HG03175 (cell line): ENCODE results near the gene ASPG.

Source experiments
- ATAC-seq: cut with Tn5 transposase; IDR thresholded peaks from one replicate; pipeline ENCODE4 v1.9.1; 2021; ENCODE audit warnings: mild to moderate bottlenecking, moderate library complexity; ENCODE audit not compliant: unreplicated experiment

The ASPG gene

DNA sequence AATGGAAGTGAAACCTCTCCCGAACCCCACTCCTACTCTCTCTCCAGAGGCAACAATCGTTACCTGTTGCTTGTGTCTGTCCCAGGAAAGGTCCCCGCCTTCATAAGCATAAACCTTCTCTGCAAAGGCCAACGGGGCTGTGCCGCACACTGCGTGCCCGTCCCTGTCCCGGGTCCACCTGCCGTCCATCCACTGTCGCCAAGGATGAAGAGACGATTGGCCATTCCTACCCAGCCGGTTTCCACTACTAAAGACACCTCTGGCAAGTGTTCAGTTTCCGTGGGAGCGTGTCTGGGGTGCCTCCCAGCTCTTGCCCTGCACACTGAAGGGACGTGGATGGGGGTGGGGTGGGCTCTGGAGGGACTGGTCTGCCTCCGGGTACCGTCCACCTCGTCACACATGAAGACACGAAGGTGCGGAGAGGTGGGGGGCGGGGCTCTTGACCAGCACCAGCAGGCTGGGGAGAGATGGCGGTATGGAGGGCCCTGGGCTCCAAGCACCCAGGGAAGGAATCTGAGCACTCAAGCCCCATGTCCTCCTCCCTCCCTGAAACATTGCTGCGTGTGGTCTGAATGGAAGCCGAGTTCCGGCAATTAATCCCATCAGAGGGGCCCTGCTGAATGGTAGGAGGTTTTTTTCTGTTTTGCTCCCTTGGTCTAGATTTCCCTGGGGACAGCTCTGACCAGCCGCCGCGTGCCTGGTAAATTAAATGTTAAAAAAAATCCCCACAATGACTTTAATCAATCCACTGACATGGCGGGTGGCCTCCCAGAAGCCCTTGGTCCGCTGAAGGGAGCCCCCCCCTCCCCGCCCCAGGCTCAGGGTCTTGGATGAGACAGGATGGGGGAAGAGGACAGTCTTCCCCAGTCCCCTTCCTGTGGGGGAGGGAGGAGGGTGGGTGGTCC lies 48.8 kb downstream of the ASPG start:
- ATAC-seq: no peak

DNA sequence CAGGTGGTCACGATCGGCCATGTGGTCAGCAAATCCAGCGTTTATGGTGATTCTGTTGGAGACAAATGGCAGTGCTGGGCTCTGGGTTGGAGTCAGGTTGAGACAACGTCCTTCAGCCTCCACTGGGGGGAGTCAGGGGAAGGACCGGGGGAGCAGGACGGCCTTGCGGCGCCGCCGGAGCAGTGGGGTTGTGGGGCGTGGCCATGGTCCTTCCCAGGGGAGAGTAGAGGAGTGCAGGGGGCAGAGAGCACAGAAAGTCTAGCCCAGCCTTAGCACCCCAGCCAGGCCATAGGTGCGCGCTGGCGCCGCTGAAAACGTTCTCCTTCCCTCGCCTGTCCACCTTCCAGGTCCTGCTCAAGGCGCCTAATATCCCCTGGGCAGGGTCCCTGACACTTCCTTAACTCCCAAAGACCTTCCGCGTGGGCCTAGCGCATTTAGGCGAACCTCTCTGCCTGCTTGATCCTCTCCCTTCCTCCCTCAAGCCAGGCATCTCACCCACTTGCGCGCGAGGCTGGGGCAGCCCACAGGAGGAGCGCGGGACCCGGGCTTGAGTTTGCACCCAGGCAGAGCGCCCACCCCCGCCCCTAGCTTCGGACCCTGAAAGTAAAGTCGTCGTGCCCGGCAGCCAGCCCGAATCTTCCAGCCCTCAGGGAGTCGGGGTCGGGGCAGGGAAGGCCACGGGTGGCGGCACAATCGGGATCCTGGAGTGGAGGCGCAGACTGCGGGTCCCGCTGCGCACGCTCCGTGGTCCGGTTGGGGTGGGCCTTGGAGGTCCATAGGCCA lies 49.8 kb downstream of the ASPG start:
- no peak for ATAC-seq

DNA sequence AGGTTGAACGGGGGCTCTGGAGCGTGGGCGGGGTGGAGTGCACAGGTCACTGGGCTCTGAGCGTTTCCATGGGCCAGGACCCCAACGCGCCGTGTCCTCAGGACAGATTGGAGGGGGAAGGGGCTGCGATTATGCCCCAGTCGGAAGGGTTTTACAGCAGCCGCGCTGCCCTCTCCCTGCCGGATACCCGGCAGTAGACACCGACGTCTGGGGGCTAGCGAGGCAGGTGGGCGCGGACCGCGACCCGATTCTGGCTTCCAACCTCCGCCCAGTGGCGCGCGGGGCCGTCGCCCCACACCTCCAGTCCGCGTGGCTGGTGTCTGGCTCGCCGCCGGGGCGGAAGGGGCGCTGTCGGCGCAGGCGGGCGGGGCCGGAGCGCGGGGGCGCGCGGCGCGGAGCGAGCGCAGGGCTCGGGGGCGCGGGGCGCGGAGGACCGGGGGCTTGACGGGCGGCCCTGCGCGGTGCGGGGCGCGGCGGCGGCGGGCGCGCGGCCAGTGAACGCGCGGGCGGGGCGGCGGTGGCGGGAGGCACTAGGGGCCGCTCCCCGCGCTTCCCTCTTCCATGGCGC lies 50.5 kb downstream of the ASPG start:
- ATAC-seq: no peak

DNA sequence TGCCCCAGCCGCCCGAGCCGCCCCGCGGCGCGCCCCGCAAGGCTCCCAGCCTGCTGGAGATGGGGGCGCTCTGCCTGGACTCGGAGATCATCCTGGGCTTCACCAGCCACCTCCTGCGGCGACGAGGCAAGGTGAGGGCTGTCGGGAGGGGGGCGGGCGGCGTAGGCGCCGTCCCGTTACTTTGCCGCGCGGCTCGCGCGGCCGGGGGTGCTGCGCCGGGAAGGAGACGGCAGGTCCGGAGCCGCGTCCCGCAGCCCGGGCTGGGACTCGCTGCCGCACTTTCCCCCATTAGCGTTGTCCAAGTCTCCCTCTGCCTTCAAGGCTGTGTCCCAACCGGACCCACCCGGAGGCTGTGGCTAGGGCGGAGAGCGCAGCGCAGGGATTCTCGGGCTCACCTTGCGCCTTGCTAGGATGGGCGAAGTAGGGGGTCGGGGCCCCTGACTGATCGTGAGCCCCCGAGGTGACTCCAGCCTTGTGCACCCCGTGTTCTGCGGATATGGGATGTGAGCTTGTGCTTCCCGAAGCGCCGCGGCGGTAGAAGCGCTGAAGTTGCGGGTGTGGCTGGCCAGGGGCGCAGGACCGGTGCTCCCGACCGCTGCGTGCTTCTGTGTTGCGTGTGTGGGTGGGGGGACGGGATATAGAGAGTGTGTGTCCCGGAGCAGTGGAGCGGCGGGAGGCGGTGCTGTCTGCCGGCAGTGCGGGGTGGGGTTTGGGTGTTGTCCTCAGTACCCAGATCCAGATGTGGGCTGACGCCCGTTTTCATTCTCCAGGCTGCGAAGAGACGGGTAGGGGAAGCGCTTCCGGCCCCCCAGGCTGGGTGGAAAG lies 51.2 kb downstream of the ASPG start:
- no peak for ATAC-seq

DNA sequence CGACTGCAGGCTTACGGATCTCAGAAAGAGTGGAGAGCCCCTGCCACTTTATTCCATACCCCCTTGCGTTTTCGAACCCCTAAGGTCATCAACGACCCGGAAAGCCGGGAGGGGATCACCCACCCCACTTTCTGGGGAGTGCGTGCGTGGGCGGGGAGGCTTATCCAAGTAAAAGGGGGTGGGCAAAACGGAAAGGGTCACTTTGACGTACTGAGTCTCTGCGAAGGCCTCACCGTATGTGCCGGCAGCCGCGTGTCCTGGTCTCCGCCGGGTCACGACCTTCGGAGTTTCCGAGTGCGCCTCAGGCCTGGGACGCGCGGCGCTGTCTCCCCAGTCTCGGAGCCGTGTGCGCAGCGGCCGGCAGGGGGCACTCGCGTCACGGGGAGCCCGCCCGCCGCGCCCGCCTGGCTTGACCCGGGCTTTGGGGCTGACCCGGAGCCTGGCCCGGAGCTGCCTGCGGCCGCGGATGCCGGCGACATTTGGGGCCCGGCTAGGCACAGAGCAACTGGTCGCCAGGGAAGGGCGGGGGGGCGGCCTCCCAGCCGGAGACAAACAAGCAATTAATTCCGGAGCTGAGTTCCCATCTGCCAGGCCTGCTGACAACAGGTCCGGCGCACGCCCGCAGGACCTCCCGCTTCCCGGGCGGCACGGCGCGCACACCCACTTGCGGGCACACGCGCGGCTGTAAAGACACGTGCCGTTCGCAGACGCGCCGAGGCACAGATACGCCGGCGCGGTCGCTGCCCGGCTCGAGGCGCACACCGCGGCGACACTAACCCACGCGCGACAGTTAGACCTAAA lies 52.0 kb downstream of the ASPG start:
- peak; percentile 46 for ATAC-seq

DNA sequence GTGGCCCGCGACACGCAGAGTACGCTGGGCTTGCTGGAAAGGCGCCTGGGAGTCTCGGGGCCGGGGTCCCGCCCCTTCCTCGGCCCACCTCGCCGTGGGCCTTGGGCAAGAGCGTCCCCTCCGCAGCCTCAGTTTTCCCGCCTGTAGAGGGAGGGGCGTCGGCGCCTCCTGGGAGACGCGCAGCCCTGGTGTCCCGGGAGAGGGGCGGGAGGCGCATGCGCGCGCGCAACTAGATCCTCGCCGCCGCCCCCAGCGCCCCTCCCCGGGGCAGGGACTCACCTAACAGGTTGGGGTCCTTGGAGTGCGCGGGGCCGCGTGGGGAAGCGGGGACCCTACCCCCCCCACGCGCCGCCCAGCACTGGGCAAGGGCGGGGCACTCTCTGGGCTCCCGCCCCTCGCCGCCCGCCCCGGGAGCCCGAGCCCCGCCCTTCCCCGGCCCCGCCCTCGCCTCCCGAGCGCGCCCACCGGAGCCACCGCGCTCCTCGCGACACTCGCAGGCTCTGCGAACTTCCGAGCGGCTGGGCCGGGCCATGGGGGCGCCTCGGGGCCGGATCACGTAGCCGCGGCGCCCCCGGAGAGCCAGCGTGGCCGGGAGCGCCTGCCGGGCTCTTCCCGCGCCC lies 52.7 kb downstream of the ASPG start, which contains the start of gene KIF26A:
KIF26A (plus strand) TSS at position 490 of the 620 bp plus-strand sequence. CDS start 136 bp downstream, outside the sequence.
- no peak for ATAC-seq

DNA sequence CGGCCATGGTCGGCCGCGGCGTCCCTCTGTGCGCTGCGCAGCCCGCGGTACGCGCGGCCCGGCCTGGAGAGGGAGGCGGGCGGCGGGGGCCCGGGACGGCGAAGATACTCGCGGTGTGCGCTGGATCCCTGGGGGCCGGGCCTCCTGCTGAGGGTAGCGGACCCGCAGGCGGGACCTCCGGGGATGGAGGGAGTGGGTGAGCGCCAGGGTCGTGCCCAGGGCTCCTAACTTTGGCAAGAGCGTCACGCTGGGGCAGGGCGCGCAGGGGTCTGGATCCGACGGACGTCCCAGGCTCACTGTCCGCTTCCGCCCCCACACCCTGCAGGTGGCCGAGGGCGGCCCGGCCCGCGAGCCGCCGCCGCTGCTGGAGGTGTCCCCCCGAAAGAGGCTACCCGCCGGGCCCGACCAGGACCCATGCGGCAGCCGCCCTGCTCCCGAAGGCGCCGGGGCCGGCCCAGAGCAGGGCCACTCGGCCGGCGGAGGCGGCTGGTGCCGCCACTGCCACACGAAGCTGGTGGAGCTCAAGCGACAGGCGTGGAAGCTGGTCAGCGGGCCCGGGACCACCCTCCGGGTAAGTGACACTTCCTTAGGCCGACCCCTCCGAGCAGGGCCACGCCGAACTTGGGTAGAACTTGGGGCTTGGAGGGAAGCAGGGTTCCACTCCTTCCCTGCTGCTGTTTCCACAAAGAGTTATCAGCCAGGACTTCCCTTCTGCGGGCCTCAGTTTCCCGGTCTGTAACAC lies 53.4 kb downstream of the ASPG start:
- ATAC-seq: no peak

DNA sequence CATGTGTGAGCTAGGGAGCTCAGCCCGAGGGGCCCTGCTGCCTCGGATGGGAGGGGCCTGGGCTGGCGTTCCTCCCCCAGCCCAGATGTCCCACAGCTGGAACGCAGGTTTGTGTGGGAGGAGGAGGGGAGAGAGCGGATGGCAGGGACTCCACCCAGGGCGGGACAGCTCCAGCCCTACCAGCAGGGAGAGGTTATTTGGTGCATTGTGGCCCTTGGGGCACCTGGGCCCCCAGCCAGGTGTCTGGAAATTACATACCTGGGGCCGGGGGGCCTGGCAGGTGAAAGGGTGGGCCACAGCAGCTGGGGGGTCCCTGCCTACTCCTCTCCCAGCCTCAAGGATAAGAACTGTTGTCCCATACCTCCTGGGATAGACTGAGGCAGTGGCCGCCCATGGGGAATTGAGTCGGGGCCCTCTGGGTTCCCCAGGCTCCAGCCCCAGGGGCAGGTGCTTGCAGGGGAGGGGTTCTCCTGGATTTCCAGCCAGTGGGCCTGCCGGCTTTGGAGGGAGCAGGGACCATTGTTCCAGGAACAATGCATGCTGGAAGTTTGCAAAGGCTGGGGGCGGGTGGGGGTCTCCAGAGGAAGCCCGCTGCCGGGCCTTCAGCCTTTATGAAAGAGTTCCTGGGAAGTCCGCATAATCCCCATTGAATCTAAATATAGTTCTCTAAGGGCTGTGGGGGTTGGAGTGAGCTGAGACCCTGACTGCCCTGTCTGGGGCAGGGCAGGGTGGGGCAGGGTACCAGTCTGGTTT lies 54.1 kb downstream of the ASPG start:
- no peak for ATAC-seq

DNA sequence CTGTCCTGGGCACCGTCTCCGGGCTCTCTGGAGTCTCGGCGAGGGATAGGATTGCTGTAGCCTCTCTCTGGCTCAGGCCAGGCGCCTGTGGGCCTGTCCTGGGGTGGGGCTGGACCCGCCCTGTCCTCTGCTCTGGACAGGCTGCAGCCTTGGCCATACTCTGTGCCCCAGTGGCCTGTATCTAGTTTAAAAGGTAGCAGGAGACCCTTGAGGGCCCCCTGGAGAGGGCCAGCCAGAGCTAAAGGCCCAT lies 54.6 kb downstream of the ASPG start:
- no peak for ATAC-seq

DNA sequence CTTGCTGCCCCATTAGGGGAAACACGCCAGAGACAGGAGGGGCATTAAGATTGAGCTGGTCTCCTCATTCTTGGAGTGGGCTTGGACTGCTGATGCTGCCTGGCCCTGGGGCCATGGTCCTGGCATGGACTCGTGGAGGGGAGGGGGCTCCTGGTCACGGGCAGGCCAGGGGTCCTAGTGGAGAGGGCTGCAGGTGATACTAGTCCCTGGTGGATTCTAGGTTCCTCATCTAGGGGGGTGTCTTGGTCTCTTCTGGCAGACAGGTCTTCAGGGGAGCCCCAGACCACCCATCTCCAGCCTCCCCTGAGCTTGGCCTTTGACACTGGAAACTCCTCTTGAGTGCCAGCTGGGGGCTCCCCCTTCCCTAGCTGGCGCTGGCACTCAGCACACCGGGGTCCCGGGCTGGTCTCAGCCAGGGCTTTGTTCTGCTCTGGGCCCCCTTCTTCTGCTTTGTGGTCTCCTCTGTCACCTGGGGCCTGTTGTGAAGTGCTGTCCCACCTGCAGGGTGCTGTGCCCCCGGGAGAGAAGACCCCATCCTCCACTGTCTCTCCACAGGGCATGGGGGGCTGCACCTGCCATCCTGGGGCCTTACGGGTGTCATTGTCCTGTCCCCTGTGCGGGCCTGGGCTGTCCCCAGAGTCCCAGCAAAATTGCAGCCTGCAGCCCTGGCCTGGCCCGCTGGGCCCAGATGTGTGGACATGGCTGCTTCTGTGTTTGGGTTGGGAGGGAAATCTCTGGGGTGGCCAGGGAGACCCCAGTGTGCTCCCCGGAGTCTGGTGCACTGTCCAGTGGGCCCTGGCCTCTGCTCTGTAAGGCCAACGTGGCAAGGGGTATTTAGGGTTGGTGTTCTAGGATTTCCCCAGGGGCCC lies 55.2 kb downstream of the ASPG start:
- no peak for ATAC-seq

DNA sequence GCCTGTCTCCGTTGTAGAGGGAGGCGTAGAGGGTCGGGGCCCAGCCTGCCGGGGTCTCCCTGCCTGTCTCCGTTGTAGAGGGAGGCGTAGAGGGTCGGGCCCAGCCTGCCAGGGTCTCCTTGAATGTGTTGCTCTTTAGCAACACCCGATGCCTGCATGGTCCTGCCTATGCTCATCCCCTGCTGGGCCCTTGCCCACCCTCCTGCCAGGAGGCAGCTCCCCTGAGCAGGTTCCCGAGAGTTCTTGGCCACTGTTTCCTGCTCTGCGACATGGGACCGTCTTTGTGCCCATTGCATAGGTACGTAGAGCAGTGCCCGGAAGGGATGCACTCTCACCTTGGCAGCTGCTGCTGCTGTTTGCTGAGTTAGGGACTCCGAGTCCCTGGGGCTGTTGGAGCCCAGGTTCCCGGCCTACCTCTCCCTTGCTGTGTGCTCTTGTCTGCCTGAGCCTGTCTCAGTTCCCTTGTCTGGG lies 56.2 kb downstream of the ASPG start:
- no peak for ATAC-seq

DNA sequence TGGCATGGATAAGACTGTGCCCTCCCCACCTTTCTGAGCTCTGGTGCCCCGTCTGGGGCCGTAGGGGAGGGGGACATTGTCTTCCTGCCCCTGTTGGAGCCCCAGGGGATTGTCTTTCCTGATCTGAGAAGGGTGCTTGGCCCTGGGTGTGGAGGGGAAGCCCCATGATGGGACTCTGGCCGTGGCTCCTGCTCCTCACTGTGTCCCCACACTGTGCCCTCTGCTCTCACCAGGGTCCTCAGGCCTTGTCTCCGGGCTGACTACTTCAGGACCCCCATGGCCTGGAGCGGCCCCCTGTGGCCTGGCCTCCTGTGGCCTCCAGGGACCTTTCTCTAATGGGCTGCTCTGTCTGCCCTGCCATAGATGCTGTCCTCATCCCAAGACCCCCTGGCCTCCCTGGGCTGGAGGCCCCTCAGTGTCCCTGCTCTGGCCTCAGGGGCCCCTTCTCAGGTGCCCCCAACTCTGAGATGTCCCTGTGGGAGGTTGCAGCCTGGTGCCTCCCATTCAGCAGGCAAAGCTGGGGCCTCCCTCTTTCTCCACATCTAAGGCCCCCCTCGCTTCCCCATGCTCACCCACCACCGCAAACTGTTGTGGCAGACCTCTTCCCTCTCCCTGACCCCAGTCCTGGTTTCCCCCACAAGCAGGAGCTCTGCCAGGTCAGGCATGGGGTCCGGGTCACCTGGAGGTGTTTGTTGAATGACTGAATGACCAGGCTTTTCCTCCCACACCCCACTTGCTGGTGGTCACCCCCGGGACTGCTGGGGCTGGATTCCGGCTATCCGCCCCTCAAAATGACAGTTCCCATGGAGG lies 56.8 kb downstream of the ASPG start:
- no peak for ATAC-seq

DNA sequence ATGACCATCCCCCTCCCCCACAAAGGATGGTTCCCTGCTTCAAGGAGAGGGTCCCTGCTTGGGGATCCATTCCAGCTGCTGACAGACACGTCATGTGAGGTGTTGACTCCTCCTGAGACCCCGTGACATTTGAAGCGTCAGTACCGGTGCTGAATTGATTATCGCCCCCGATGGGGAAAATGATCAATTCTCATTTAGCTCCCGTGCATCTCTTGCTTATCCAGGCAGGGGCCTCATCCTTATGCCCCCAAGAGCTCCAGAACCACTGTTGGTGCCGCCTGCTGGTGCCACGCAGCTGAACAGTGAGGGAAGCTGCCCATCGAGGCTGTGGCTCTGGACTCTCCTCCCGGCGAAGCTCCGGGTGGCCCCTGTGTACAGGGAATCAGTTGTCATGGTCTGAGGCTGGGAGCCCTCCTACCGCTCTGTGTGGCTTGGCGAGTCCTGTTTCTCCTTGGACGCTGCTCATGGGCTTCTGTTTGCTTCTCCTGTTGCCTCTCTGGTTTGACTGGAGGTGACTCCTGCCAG lies 57.5 kb downstream of the ASPG start:
- no peak for ATAC-seq

DNA sequence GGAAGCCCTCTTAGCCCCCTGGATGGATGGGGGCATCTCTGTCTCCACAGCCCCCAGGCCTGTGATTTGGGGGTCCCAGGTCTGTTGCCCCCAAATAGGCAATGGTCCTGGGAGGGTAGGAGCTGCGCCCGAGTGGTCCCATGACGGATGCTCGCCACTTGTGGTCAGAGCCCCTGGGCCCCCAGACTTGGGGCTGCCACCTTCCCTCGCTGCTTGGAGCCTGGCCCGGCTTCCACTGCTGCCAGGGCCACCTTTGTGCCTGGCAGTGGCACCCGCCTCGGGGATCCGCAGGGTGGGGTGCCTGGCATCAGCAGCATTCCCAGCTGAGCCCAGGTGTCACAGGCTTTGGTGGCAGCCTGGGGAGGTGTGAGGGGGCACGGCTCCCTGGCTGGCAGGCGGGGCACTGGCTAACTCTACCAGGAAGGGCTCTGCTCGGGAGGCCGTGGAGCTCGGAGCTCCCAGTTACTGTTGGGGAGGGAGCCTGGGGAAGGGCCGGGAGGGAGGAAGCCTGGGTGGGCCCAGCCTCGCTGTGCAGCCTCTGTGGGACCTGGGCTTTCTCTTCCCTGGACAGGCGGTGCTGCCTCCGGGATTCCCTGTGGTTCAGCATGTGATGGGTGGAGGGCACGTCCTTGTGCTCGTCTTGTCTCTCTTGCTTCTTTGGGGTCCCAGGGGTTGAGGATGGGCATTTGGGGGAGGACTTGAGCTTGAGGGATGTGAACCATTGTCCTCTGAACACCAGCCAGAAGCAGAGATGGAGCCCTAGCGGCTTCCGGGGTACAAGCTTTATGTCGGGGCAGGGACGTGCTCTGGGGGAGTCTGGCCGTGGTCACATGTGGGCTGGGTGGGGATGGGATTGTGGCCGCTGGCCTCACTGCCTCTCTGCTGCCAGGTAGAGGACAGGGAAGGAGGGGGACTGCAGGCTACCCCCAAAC lies 58.3 kb downstream of the ASPG start:
- ATAC-seq: no peak

DNA sequence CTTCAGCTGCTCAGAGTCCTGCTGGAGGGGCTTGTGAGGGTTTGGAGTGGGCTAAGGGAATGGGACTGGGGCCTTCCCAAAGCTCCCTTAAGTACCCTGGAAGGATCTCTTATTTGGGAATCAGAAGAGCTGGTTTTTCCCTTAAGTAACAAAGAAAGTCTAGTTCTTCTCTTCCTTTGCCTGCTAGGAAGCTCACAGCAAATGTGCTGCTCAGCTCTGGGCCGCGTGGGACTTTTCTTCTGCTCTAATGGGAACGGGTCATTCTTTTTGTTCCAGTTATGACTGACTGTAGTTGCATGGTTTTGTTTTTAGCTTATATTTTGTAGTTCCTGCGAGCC lies 58.9 kb downstream of the ASPG start:
- ATAC-seq: no peak
